Nephron (organoid): ENCODE results near the gene ITM2B.

Source experiments
- H3K27ac Mint-ChIP-seq, 3 experiments: 2 replicates each; pipeline ENCODE4 v1.8.0; 2020; ENCODE audit warnings: mixed read lengths in 3 of 3, mild to moderate bottlenecking in 2 of 3, moderate library complexity in 1 of 3
- H3K27me3 Mint-ChIP-seq: 2 replicates; pipeline ENCODE4 v1.8.0; 2021; ENCODE audit warnings: low read depth, mild to moderate bottlenecking, moderate library complexity, mixed read lengths
- H3K36me3 Mint-ChIP-seq: 2 replicates; pipeline ENCODE4 v1.8.0; 2020; ENCODE audit warnings: low read depth, mixed read lengths
- H3K4me1 Mint-ChIP-seq: 2 replicates; pipeline ENCODE4 v1.8.0; 2020; ENCODE audit warnings: mixed read lengths
- H3K4me3 Mint-ChIP-seq, 3 experiments: 2 replicates each; pipeline ENCODE4 v1.8.0; 2020; ENCODE audit warnings: mild to moderate bottlenecking in 3 of 3, mixed read lengths in 3 of 3, moderate library complexity in 2 of 3
- H3K9me3 Mint-ChIP-seq: 2 replicates; pipeline ENCODE4 v1.8.0; 2020; ENCODE audit warnings: mixed read lengths
- TF ChIP-seq, protein P1 (sequence below), 3 experiments: fragments of 200-600 bp; sonication (generic); IDR thresholded peaks; one replicate each; pipeline ENCODE4 v1.5.0; 2021; ENCODE audit warnings: antibody characterized with exemption in 3 of 3; ENCODE audit not compliant: unreplicated experiment in 3 of 3

ITM2B gene

DNA sequence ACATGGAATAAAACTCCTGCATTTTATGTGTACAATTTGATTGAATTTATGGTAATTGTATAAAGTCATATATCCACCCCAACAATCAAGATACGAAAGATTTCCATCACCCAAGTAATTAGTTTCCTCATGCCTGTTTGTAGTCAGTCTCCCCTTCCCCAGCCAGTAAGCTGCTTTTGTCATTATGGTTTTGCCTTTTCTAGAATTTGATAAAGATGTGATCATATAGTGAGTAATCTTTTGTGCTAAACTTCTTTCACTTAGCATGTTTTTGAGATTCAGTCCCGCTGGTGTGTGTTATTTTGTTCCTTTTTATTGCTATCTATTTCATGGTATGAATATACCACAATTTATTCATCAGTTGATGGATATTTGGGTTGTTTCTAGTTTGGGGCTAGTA lies 16.0 kb downstream of the ITM2B start:
- Mint-ChIP-seq H3K9me3 (no peaks in the 10 kb centered on the region), H3K4me1 (peaks cover 50% of the 10 kb centered on the region), H3K27me3 (no peaks in the 10 kb centered on the region), H3K4me3 (no peak overlapping the region), H3K27ac (peak overlapping the region in 2 of 3 experiments; percentile 18 to 33), H3K36me3 (peaks cover 25% of the 10 kb centered on the region)
- TF ChIP-seq, protein P1, sequence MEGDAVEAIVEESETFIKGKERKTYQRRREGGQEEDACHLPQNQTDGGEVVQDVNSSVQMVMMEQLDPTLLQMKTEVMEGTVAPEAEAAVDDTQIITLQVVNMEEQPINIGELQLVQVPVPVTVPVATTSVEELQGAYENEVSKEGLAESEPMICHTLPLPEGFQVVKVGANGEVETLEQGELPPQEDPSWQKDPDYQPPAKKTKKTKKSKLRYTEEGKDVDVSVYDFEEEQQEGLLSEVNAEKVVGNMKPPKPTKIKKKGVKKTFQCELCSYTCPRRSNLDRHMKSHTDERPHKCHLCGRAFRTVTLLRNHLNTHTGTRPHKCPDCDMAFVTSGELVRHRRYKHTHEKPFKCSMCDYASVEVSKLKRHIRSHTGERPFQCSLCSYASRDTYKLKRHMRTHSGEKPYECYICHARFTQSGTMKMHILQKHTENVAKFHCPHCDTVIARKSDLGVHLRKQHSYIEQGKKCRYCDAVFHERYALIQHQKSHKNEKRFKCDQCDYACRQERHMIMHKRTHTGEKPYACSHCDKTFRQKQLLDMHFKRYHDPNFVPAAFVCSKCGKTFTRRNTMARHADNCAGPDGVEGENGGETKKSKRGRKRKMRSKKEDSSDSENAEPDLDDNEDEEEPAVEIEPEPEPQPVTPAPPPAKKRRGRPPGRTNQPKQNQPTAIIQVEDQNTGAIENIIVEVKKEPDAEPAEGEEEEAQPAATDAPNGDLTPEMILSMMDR (IDR thresholded peaks at IDR 0.05; ENCODE audit: unreplicated experiment in 3 of 3), result no peak

DNA sequence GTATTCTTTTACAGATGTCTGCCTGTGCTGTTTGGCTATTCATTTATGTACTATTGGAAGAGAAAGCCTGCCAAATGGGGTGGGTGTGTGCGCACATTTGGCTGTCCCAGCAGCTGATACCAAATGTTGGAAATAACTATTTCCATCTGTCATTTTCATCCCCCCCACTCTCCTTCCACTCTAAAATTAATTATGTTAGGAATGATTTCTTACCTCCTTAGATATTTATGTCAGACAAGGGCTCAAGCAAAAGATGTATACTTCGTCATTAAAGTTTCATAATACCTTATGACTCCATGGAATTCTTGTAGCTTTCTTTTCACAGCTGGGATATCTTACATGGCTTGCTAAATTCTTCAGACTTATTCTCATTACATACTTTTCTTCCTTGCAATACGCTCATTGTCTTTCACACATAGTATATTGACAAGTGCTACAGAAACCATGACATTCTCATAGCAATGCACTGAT lies 18.6 kb downstream of the ITM2B start:
- Mint-ChIP-seq H3K4me1 (peaks cover 42% of the 10 kb centered on the region), H3K27me3 (no peaks in the 10 kb centered on the region), H3K4me3 (peak overlapping the region in 1 of 3 experiments; percentile 26), H3K9me3 (no peaks in the 10 kb centered on the region), H3K27ac (peak overlapping the region; percentile 43 to 66 (median 52)), H3K36me3 (peaks cover 41% of the 10 kb centered on the region)
- TF ChIP-seq, protein P1 (IDR thresholded peaks at IDR 0.05; ENCODE audit: unreplicated experiment in 3 of 3), result no peak

DNA sequence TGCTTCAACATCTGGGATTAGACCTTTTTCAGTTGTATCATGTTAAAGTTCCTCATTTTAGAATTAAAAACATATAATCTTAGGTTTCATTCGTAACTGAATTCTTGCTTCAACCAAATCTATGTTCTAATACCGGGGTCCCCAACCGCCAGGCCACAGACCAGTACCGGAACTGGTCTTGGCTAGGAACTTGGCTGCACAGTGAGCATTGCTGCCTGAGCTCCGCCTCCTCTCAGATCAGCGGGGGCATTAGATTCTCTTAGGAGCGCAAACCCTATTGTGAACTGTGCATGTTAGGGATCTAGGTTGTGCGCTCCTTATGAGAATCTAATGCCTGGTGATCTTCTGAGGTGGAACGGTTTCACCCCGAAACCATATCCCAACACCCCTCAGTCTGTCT lies 19.2 kb downstream of the ITM2B start:
- Mint-ChIP-seq H3K9me3 (no peaks in the 10 kb centered on the region), H3K36me3 (peaks cover 44% of the 10 kb centered on the region), H3K4me1 (peaks cover 42% of the 10 kb centered on the region), H3K27ac (peak overlapping the region; percentile 43 to 66 (median 52)), H3K4me3 (no peak overlapping the region), H3K27me3 (no peaks in the 10 kb centered on the region)
- TF ChIP-seq, protein P1 (IDR thresholded peaks at IDR 0.05; ENCODE audit: unreplicated experiment in 3 of 3), result no peak

DNA sequence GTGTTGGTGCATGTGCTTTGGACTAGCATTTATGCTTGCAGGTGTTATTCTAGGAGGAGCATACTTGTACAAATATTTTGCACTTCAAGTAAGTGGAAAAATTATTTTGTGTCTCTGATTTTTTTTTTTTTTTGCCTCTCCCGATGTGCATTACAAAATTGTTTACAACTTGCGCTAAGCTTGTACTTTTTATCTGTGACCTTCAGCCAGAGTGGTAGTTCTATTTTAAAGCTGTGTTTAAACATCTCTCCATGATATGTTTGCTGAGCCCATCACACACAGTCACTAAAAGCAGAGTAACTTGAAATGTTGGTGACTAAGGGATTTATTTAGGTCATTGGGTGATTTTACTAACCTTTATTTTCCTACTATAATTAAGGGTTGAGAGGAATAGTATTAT lies 20.8 kb downstream of the ITM2B start:
- Mint-ChIP-seq H3K27me3 (no peaks in the 10 kb centered on the region), H3K27ac (peak overlapping the region in 1 of 3 experiments; percentile 44), H3K4me1 (peaks cover 45% of the 10 kb centered on the region), H3K9me3 (no peaks in the 10 kb centered on the region), H3K4me3 (no peak overlapping the region), H3K36me3 (peaks cover 61% of the 10 kb centered on the region)
- TF ChIP-seq, protein P1 (IDR thresholded peaks at IDR 0.05; ENCODE audit: unreplicated experiment in 3 of 3), result no peak

DNA sequence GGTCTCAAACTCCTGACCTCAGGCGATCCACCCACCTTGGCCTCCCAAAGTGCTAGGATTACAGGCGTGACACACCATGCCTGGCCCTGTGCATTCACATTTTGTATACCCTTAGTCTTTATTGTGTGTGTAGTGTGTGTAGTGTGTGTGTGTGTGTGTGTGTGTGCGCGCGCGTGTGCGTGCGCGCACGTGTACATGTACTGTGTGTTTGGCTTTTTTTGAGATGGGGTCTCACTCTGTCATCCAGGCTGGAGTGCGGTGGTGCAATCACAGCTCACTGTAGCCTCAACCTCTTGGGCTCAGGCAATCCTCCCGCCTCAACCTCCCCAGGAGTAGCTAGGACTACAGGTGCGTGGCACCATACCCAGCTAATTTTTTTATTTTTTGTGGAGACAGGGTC lies 22.1 kb downstream of the ITM2B start:
- Mint-ChIP-seq H3K4me1 (peaks cover 35% of the 10 kb centered on the region), H3K36me3 (peaks cover 73% of the 10 kb centered on the region)

DNA sequence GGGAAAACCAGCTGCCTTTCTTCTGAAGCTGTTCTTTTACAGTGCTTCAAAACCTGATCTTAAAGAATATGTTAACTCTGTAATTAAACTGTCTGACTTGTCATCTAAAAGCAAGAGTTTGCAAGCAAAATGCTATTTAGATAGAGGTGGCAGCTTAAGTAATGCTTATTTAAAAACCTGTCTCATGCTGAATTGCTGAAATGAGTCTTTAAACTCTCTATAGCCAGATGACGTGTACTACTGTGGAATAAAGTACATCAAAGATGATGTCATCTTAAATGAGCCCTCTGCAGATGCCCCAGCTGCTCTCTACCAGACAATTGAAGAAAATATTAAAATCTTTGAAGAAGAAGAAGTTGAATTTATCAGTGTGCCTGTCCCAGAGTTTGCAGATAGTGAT lies 22.9 kb downstream of the ITM2B start:
- Mint-ChIP-seq H3K4me3 (no peak overlapping the region), H3K36me3 (peaks cover 82% of the 10 kb centered on the region), H3K4me1 (peaks cover 30% of the 10 kb centered on the region), H3K27me3 (no peaks in the 10 kb centered on the region), H3K27ac (peak overlapping the region in 1 of 3 experiments; percentile 51), H3K9me3 (no peaks in the 10 kb centered on the region)
- TF ChIP-seq, protein P1 (IDR thresholded peaks at IDR 0.05; ENCODE audit: unreplicated experiment in 3 of 3), result no peak

More for the DNA sequence above, 22.1 kb downstream of the ITM2B start:
- Mint-ChIP-seq H3K27me3 (no peaks in the 10 kb centered on the region), H3K4me3 (no peak overlapping the region), H3K27ac (no peak overlapping the region), H3K9me3 (no peaks in the 10 kb centered on the region)
- TF ChIP-seq, protein P1 (IDR thresholded peaks at IDR 0.05; ENCODE audit: unreplicated experiment in 3 of 3), result no peak
